HG03045 (cell line): Measurements from ENCODE around the gene MST1R.

Experiments used
- ATAC-seq: cut with Tn5 transposase; IDR thresholded peaks from one replicate; pipeline ENCODE4 v1.9.1; 2021; ENCODE audit warnings: mild to moderate bottlenecking, moderate library complexity; ENCODE audit not compliant: unreplicated experiment

The MST1R gene

GRCh38 chr3:49879721-49880120 lies 24.0 kb downstream of the MST1R start:
- no peak for ATAC-seq

DNA sequence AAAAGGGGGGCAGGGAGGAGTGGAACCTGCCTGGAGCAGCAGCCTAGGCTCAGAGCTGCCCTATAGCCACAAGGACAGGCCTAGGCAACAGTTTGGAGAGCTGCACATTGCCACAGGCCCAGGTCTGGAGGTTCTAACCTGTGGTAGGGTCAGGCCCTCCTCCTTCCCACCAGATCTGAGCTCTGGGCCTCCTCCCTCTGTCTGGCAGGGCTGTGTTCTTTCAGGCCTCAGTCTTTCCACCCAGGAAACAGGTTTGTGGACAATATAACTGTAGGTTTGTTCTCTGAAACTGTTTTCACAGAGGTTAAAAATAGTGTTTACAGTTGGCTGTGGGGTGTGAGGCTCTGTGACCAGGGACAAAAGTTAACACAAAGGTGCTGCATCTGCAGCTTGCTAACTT lies 25.0 kb downstream of the MST1R start:
- no peak for ATAC-seq

- ATAC-seq: no peak
Observed at GRCh38 chr3:49877716-49878115, 26.0 kb downstream of the MST1R start.

- ATAC-seq: no peak
Observed at GRCh38 chr3:49876567-49876966, 27.1 kb downstream of the MST1R start.

DNA sequence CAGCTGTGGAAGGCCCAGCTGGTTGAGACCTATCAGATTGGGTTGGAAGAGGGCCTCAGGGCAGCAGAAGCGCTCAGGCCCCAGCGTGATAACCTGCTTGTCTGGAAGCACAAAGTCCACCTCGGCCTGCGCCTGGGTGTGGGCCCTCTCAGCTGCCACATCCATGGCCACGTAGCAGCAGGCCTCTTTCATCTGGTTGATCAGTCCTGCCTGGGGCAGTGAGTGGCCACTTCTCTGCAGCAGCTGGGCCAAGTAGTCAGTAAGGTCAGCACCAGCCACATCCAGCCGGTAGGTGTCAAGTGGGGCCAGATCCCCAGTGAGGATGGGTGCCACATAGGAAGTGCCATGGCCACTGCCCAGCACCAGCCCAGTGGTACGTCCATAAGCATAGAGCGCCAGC lies 30.1 kb downstream of the MST1R start:
- no peak for ATAC-seq

- no peak for ATAC-seq
Observed at GRCh38 chr3:49872801-49873281, 30.8 kb downstream of the MST1R start.

DNA sequence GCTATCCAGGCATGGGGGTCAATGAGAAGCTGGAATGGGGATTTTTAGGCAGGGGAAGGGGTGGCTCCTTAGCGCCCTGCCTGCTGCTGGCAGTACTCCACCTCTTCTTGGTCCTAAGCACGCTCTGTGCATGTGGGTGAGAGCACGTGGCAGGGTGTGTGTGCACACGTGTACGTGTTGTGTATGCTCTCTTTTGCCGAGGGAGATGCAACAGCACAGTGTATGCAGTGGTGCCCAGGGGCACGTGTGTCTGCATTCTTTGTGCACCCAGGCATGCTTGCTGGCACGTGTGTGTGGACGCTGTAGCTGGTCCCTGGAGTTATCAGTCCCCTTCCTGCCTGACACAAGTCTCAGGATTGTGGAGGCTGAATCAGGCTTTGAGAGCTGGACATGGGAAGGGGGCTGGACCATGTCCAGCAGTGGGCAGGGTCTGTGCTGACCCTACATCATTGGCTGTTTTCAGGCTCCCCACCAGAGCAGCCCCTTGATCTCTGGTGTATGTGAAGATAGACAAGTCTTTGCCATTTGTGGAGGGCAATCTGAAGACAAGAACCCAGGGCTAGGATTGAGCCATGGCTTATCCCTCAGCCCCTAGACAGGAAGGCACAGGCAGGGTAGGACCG lies 32.0 kb downstream of the MST1R start:
- ATAC-seq: no peak

DNA sequence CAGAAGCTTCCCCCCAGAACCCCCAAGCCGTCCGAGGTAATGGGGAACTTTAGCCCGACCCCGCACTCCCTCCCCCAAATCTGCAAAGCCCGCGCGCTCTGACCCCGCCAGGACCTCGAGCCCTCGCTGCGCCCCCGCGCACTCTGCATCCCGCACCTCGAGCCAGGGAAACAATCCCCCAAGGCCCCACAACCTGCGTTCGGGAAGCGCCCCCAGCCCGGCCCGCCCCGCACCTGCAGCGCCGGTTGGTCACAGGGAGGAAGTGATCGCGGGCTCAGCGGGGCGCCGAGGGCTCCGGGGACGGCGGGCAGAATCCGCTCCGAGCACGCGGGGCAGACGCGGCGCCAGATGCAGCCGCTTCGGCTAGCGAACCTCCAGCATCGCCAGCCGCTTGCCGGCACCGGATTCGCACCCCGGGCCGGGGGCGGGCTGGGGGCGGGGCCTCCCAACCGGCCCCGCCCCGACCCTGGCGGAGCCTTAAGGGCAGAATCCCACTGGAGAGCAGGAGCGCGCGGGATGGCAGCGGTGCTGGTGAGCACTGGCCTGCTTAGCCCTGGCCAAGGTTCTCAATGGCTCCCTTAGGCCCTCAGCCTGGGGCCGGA lies 34.0 kb downstream of the MST1R start, which contains the start of gene CAMKV:
CAMKV (minus strand) TSS at position 382 of the 602 bp plus-strand sequence. CDS start 7,518 bp downstream, outside the sequence.
- ATAC-seq: no peak

DNA sequence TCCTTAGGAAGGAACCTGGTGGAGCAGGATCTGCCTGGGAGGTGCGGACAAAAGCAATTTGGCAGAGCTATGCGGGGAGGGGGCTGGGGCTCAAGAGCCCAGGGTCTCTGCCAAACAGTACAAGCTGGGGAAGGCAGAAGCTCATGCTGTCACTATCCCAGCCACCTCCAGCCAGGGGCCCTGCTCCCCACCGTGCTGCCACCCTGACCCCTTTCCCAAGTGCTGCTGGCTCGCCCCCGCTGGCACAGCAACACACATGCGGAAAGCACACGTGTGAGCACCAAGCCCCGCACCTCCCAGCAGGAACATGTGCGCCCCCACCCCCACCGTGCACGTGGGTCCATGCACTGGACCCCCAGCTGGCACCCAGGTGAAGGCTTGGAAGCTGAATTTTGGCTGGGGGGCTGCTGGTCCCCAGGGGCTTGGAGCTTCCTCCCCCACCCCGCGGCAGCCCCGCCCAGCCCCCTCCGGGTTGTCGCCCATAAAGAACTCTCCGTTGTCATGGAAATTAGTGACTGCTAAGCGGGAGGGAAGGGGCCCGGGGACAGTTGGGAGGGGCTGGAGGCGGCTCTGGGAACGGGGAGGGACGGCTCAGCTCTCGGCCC lies 34.7 kb downstream of the MST1R start:
- no peak for ATAC-seq

DNA sequence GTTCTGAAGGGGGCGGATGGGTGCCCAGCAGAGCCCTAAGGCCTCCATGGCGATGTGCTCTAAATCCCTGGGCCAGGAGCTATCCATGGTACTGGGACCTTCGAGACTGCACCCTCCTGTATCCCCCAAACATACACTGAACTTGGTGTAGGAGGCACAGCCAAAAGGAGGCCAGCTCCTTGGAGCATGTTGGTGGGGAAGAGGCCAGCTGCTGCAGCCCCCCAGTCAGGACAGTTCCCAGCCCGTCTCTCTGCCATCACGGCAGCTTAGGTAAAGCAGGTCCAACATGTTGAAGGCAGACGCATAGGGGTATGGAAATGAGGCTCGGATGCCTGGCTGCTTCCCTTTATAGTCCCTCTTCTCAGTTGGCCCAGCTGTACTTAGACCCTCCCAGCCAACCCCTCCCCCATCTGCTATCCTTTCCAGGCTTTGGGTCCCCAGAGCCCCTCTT lies 35.8 kb downstream of the MST1R start:
- ATAC-seq: no peak

DNA sequence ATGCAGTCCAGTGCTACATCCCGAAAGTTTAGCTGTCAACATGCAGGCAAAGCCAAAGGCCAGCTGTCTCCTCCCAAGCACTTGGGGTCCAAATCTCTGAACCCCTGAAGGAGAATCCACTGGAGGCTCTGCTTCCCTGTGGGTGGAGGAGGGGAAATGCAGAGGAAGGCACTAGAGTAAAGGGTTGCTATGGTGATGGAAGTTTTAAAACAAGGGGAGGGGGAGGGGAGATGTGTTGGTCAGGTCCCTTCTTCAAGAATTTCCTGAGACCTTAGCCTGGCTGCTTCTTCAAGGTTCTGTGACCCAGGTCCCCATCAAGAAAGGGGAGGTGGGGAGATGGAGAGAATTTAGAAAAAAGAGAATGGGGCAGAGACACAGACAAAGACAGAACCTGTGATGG lies 36.3 kb downstream of the MST1R start:
- no peak for ATAC-seq

- no peak for ATAC-seq
Observed at GRCh38 chr3:49865198-49865784, 38.4 kb downstream of the MST1R start.

DNA sequence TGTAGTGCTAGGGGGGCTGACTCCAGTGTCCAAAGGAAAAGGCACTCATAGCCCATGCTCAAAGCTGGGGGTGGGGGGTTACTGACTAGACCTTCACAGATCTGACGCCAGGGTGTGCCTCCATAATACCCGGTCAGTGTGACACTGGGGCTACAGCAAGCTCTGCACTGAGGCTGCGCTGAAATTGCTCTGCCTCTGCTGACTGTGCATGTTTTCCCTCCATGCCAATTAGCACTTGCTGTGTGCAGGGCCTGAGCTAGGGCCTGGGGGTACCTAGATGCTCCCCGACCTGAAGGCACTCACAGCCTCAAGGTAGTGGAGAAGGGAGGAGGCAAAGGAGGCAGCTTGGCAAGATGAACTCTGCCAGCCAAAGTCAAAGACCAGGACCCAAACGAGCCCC lies 39.2 kb downstream of the MST1R start:
- no peak for ATAC-seq

DNA sequence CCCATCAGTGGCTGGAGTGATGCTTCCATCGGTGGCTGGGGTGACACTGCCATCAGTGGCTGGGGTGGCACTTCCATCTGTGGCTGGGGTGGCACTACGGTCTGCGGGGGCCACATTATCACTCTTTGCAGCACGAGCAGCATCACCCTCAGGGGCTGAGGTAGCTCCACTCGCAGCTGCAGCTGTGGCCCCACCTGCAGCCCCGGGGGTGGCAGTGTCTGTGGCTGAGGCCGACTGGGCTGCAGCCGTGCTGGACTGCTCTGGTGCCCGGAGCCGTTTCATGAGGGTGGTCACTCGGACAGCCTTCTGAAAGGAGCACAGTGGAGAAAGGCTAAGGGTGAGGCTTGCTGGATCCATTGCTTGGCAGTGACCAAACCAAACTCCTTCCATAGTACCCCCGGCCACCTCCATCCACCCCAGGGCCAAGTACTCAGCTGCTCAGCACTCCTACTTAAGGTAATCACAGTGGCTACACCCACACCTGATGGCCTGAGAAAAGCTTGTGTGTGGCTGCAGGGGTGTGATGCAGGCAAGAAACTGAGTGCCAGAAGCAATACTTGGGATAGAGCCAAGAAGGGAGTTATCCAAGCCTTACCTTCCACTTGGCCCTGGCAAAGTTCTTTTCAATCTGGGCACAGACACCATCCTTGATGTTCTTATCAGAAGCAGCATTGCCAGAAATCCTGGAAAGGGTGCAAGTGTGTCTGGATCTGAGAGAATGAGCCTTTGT lies 43.9 kb downstream of the MST1R start:
- ATAC-seq: no peak

- peak; percentile 95 for ATAC-seq
Observed at GRCh38 chr3:49856181-49857005, 47.3 kb downstream of the MST1R start, which contains the start of gene TRAIP. TRAIP (minus strand) TSS chr3:49856564; CDS start chr3:49856453, 111 bp downstream.

GRCh38 chr3:49855662-49856061 lies 48.0 kb downstream of the MST1R start:
- ATAC-seq: no peak

DNA sequence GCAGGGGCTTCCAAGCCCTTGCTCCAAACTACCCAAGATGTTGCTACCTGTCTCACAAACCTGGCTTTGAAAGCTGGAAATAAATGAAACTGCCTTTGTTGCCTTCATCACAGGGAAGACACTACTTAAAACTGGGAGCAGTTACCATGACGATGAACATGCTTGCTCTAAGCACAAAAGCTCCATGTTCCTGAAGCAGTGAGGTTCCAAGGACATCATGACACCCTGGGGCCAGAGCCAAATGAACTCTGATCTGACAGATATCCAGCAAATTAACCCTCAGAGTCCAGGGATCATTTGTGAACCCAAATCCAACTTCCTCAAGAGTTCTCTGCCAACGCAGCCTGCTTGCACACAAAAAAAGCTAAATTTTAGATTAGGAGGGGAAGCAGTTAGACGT lies 58.0 kb downstream of the MST1R start:
- ATAC-seq: no peak

DNA sequence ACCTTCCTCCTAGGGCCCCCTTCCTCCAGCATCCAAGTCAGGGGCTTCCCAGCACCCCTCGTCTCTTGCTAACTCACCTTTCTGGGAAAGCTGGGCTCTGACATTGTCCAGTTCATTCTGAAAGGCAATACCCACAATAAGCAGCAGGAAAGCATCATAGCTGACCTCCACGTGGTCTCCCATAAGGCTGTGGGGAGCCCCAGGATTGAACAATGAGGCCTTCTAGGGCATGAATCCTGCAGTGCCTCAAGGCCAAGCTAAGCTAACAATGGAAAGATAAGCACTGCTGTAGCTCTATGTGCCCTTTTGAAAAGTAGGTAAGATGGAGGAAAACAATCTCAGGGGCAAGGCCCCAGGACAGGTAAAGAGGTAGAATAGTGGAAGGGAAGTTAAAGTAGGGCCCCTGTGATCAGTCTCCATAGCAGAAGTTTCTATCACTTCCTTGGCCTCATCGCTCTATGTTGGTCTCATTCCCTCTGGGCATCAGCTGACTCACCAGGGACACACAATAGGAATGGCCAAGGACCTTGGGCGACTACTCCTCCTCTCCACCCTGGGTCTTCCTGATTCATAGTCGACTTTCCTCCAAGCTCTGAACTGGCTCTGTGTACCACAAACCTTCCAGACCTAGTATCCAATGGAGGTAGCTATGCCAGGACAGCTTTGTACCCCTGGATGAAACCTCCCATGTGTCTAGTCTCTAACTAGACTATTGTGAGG lies 59.0 kb downstream of the MST1R start:
- no peak for ATAC-seq

GRCh38 chr3:49842843-49843517 lies 60.7 kb downstream of the MST1R start:
- no peak for ATAC-seq
